ENCODE results near the gene EXOC3.

EXOC3 gene

DNA sequence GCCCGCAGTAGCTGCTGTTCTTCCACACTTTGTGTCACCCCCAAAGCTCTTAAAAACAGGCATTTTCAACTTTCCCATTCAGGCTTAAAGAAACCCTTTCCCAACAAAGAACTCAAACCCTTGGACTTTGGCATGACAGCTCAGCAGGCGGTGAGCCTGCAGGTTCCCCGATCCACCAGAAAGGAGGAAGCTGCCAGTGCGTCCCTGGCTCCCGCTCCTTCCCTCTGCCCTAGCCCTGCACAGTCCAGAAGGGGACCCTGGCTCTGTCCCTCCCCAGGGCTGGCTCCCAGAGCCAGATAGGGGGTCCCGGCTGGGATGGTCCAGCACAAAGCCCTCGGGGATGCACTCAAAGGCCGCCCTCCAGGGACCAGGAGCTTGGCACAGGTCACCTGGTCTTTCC lies 71.7 kb downstream of the EXOC3 start:
- POLR2A ChIA-PET: interaction anchor here (1.4 to 1.8 kb wide), 2 partner anchors 25 to 42 kb away, joined by 3 to 4 read pairs; no protein-coding TSS in a partner anchor
- CTCF ChIA-PET: no interaction called here
- DNase-seq (ENCODE audit: extremely low spot score): no peak
- TF ChIP-seq, protein P1, sequence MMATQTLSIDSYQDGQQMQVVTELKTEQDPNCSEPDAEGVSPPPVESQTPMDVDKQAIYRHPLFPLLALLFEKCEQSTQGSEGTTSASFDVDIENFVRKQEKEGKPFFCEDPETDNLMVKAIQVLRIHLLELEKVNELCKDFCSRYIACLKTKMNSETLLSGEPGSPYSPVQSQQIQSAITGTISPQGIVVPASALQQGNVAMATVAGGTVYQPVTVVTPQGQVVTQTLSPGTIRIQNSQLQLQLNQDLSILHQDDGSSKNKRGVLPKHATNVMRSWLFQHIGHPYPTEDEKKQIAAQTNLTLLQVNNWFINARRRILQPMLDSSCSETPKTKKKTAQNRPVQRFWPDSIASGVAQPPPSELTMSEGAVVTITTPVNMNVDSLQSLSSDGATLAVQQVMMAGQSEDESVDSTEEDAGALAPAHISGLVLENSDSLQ (IDR thresholded peaks at IDR 0.05): no peak
- TF ChIP-seq CTBP1 (IDR thresholded peaks at IDR 0.05; ENCODE audit: borderline replicate concordance) (no peak), FOXA1 (IDR thresholded peaks at IDR 0.05) (no peak), FOXM1 (IDR thresholded peaks at IDR 0.05; ENCODE audit: borderline replicate concordance) (no peak), ZNF384 (IDR thresholded peaks at IDR 0.05) (no peak), BHLHE40 (IDR thresholded peaks at IDR 0.05; ENCODE audit: borderline replicate concordance) (no peak), TARDBP (IDR thresholded peaks at IDR 0.05) (no peak), HDGF (IDR thresholded peaks at IDR 0.05; ENCODE audit: borderline replicate concordance) (no peak), FOXK2 (IDR thresholded peaks at IDR 0.05) (no peak), SUZ12 (IDR thresholded peaks at IDR 0.05) (no peak), L3MBTL2 (conservative IDR thresholded peaks at IDR 0.05) (no peak), ELF4 (IDR thresholded peaks at IDR 0.05) (no peak), SP1 (IDR thresholded peaks at IDR 0.05) (no peak), ARNT (IDR thresholded peaks at IDR 0.05) (no peak), NFRKB (IDR thresholded peaks at IDR 0.05) (no peak), LEF1 (IDR thresholded peaks at IDR 0.05; ENCODE audit: borderline replicate concordance) (no peak)

DNA sequence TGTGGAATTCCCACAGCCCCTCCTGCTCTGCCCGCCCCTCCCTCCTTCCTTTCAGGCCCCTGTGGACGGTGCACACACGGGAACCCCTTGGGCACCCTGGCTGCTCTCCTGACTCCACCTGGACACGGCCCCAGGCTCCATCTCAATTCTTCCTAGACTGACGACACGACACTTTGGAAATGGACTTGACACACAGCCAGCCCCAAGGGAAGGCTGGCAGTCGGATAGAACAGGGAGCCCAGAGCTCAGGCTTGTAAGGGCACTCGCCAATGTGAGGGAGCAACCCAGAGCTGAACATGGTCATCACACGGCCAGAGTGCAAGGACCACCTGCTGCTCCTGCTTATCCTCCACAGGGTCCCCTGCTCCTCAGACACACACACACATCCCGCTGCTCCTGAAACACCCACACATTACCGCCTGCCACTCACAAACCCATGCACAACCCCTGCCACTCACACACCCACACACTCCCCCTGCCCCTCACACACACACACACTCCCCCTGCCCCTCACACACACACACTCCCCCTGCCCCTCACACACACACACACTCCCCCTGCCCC lies 72.4 kb downstream of the EXOC3 start:
- POLR2A ChIA-PET: interaction anchor here (1.4 to 1.8 kb wide), 2 partner anchors 25 to 43 kb away, joined by 3 to 4 read pairs; no protein-coding TSS in a partner anchor
- TF ChIP-seq BHLHE40 (IDR thresholded peaks at IDR 0.05; ENCODE audit: borderline replicate concordance) (no peak), FOXM1 (IDR thresholded peaks at IDR 0.05; ENCODE audit: borderline replicate concordance) (no peak), SUZ12 (IDR thresholded peaks at IDR 0.05) (no peak)
- TF ChIP-seq, protein P1 (IDR thresholded peaks at IDR 0.05): no peak
- DNase-seq (ENCODE audit: extremely low spot score): no peak
- CTCF ChIA-PET: no interaction called here

DNA sequence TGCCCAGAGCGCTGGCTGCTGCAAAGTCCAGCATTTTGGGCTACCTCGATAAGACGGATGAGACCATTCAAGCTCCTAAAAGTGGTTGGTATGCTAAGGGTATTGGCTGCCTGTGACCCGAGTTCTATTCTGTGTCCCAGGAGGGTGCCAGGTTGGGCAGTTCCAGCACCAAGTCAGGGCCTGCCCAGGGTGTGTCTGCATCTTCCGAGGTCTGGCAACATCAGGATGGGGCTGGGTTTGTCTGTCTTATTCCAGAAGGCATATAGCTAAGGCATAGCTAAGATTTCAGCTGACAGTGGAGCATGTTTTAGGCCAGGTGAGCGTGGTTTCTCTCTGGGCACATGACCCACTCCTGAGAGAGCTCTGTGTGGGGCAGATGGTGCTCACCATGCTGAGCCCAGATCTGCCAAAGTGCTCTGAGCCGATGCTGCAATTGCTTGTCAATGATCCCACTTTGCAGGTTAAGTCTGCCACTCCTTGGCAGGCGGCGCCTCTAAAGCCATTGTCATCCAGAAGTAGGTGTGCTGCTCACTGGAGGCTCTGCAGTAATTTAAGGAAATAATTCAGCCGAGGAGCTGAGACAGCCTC lies 73.5 kb downstream of the EXOC3 start:
- ChIA-PET POLR2A (interaction anchor here (1.4 to 1.8 kb wide), 2 partner anchors 24 to 44 kb away, joined by 3 to 4 read pairs; no protein-coding TSS in a partner anchor), CTCF (no interaction called here)
- TF ChIP-seq ZNF384 (IDR thresholded peaks at IDR 0.05) (no peak), FOXK2 (IDR thresholded peaks at IDR 0.05) (no peak), ELF4 (IDR thresholded peaks at IDR 0.05) (no peak), SP1 (IDR thresholded peaks at IDR 0.05) (no peak), FOXA1 (IDR thresholded peaks at IDR 0.05) (no peak), FOXM1 (IDR thresholded peaks at IDR 0.05; ENCODE audit: borderline replicate concordance) (no peak), SUZ12 (IDR thresholded peaks at IDR 0.05) (no peak), BHLHE40 (IDR thresholded peaks at IDR 0.05; ENCODE audit: borderline replicate concordance) (no peak)
- TF ChIP-seq, protein P1 (IDR thresholded peaks at IDR 0.05): no peak
- no peak for DNase-seq (ENCODE audit: extremely low spot score)
